H1 (cell line): ENCODE results near the gene PCP4. TPM values are rescaled to one million over a fixed set of nuclear protein-coding genes. Genes with fewer than 3 reads are reported as not detected.

ENCODE experiments used
- CTCF ChIA-PET: fragments of 300-600 bp; sonication (Branson Sonifier 250); formaldehyde crosslinking; loops from one replicate; lab custom pipeline; 2021; ENCODE audit not compliant: partially characterized antibody; lab: Charles Lee
- POLR2A ChIA-PET: fragments of 300-600 bp; sonication (Branson Sonifier 250); formaldehyde crosslinking; loops from one replicate; lab custom pipeline; 2021; ENCODE audit warnings: inconsistent platforms; ENCODE audit not compliant: partially characterized antibody; lab: Charles Lee
- DNase-seq, 2 experiments: peaks; one replicate each; pipeline versions ENCODE4 v3.0.0 to v3.0.0-alpha.2; 2010 to 2022; ENCODE audit warnings: low spot score in 2 of 2, low read depth in 1 of 2, mixed read lengths in 1 of 2
- FAIRE-seq: peaks from 2 replicates; lab custom pipeline; 2011; peaks lifted over from hg19 to GRCh38; lab: Jason Lieb, UNC
- H2AFZ ChIP-seq: 2 replicates; pipeline ENCODE4 v1.8.1; 2012; ENCODE audit warnings: low read length, inconsistent platforms
- H2AK5ac ChIP-seq: 2 replicates; pipeline ENCODE4 v1.6.1; 2013; ENCODE audit warnings: low read depth, low read length
- H2BK120ac ChIP-seq: replicated peaks from 2 replicates; pipeline ENCODE3; 2013; ENCODE audit warnings: low read depth, low read length, inconsistent platforms
- H2BK12ac ChIP-seq: 2 replicates; pipeline ENCODE4 v1.6.1; 2013; ENCODE audit warnings: low read depth, low read length
- H2BK15ac ChIP-seq: 2 replicates; pipeline ENCODE4 v1.6.1; 2013; ENCODE audit warnings: low read length
- H2BK20ac ChIP-seq: 2 replicates; pipeline ENCODE4 v1.6.1; 2013; ENCODE audit warnings: low read length
- H2BK5ac ChIP-seq: 2 replicates; pipeline ENCODE4 v1.6.1; 2013; ENCODE audit warnings: low read depth, low read length
- H3K14ac ChIP-seq: 2 replicates; pipeline ENCODE4 v1.6.1; 2013; ENCODE audit warnings: inconsistent platforms; ENCODE audit not compliant: insufficient read length
- H3K18ac ChIP-seq: 2 replicates; pipeline ENCODE4 v1.6.1; 2013; ENCODE audit warnings: low read length; ENCODE audit errors: extremely low read depth
- H3K23ac ChIP-seq: 2 replicates; pipeline ENCODE4 v1.6.1; 2013; ENCODE audit warnings: inconsistent platforms; ENCODE audit not compliant: insufficient read length
- H3K23me2 ChIP-seq: 2 replicates; pipeline ENCODE4 v1.6.1; 2013; ENCODE audit warnings: low read depth, low read length
- H3K27ac ChIP-seq: 2 replicates; pipeline ENCODE4 v1.6.1; 2011; ENCODE audit warnings: low read depth, low read length, inconsistent platforms
- H3K27me3 ChIP-seq, 4 experiments: replicated peaks in 1 of 4; 1 replicate in 1 of 4; 2 replicates in 3 of 4; pipeline versions ENCODE4 v1.6.1 to v1.8.1; 2011 to 2013; ENCODE audit warnings: low read length in 3 of 4, mild to moderate bottlenecking in 3 of 4, inconsistent platforms in 2 of 4, mixed read lengths in 2 of 4, moderate library complexity in 1 of 4; ENCODE audit not compliant: control insufficient read depth in 3 of 4, insufficient read depth in 3 of 4; ENCODE audit errors: extremely low read depth in 1 of 4
- H3K36me3 ChIP-seq, 4 experiments: 2 replicates each; pipeline versions ENCODE4 v1.6.1 to v1.8.1; 2011 to 2013; ENCODE audit warnings: mild to moderate bottlenecking in 4 of 4, low read length in 3 of 4, moderate library complexity in 2 of 4, control low read depth in 1 of 4, inconsistent platforms in 1 of 4; ENCODE audit not compliant: insufficient read depth in 4 of 4, control insufficient read depth in 2 of 4
- H3K4ac ChIP-seq: replicated peaks from 2 replicates; pipeline ENCODE3; 2013; ENCODE audit warnings: low read length, low read depth, mixed read lengths, inconsistent platforms; ENCODE audit not compliant: insufficient read length
- H3K4me1 ChIP-seq, 4 experiments: replicated peaks in 1 of 4; 1 replicate in 1 of 4; 2 replicates in 3 of 4; pipeline versions ENCODE4 v1.6.1 to v1.8.1; 2011 to 2013; ENCODE audit warnings: low read length in 3 of 4, inconsistent platforms in 2 of 4, mixed read lengths in 1 of 4; ENCODE audit not compliant: insufficient read depth in 4 of 4, control insufficient read depth in 3 of 4
- H3K4me2 ChIP-seq, 2 experiments: 2 replicates each; pipeline versions ENCODE4 v1.6.1 to v1.8.1; 2011 to 2013; ENCODE audit warnings: low read depth in 2 of 2, low read length in 2 of 2, control low read depth in 1 of 2, inconsistent platforms in 1 of 2, mild to moderate bottlenecking in 1 of 2; ENCODE audit not compliant: insufficient read depth in 1 of 2
- H3K4me3 ChIP-seq, 4 experiments: fragments of 200-600, 300-600 bp in 1 of 4; sonication (generic), shearing (Covaris generic), sonication (Bioruptor Twin) in 1 of 4; 2 replicates each; pipeline versions ENCODE4 v1.5.1 to v1.8.1; 2011 to 2016; ENCODE audit warnings: low read length in 4 of 4, low read depth in 3 of 4, control low read depth in 2 of 4, inconsistent platforms in 2 of 4, mild to moderate bottlenecking in 2 of 4, mixed read lengths in 1 of 4, moderate library complexity in 1 of 4; ENCODE audit not compliant: insufficient read depth in 2 of 4; ENCODE audit errors: extremely low read depth in 1 of 4
- H3K56ac ChIP-seq: replicated peaks from 2 replicates; pipeline ENCODE3; 2013; ENCODE audit warnings: low read depth, mild to moderate bottlenecking, mixed read lengths, low read length, inconsistent platforms; ENCODE audit not compliant: insufficient read length
- H3K79me1 ChIP-seq: 2 replicates; pipeline ENCODE4 v1.6.1; 2013; ENCODE audit warnings: low read depth, low read length, control low read depth
- H3K79me2 ChIP-seq, 2 experiments: 2 replicates each; pipeline versions ENCODE4 v1.6.1 to v1.8.1; 2012 to 2013; ENCODE audit warnings: low read length in 2 of 2, mild to moderate bottlenecking in 2 of 2, inconsistent platforms in 1 of 2; ENCODE audit not compliant: insufficient read depth in 2 of 2, control insufficient read depth in 1 of 2
- H3K9ac ChIP-seq, 4 experiments: replicated peaks in 1 of 4; 1 replicate in 1 of 4; 2 replicates in 3 of 4; pipeline versions ENCODE4 v1.6.1 to v1.8.1; 2011 to 2013; ENCODE audit warnings: low read depth in 3 of 4, low read length in 3 of 4, control low read depth in 2 of 4, mild to moderate bottlenecking in 2 of 4, moderate library complexity in 2 of 4, inconsistent platforms in 1 of 4; ENCODE audit errors: extremely low read depth in 1 of 4
- H3K9me3 ChIP-seq, 2 experiments: 2 replicates each; pipeline versions ENCODE4 v1.6.1 to v1.8.1; 2012 to 2013; ENCODE audit warnings: mild to moderate bottlenecking in 2 of 2, moderate library complexity in 2 of 2, control low read depth in 1 of 2, inconsistent platforms in 1 of 2, low read depth in 1 of 2, low read length in 1 of 2, mixed read lengths in 1 of 2; ENCODE audit not compliant: insufficient read depth in 2 of 2
- H4K20me1 ChIP-seq, 2 experiments: replicated peaks in 1 of 2; 2 replicates each; pipeline versions ENCODE3 to v1.8.1; 2011 to 2013; ENCODE audit warnings: inconsistent platforms in 2 of 2, low read length in 2 of 2, mild to moderate bottlenecking in 1 of 2; ENCODE audit not compliant: insufficient read depth in 2 of 2, control insufficient read depth in 1 of 2
- H4K5ac ChIP-seq: 2 replicates; pipeline ENCODE4 v1.6.1; 2013; ENCODE audit warnings: low read length, low read depth, mixed read lengths, inconsistent platforms; ENCODE audit not compliant: insufficient read length
- H4K8ac ChIP-seq: 2 replicates; pipeline ENCODE4 v1.8.0; 2013; ENCODE audit warnings: mild to moderate bottlenecking, moderate library complexity, low read length, inconsistent platforms; ENCODE audit not compliant: insufficient read depth; ENCODE audit errors: extremely low read depth
- H4K91ac ChIP-seq: replicated peaks from 2 replicates; pipeline ENCODE3; 2013; ENCODE audit warnings: low read length, mixed read lengths, inconsistent platforms; ENCODE audit not compliant: insufficient read length
- KDM4A ChIP-seq: IDR thresholded peaks from one replicate; pipeline ENCODE4 v1.7.1; 2012; ENCODE audit warnings: low read depth, mild to moderate bottlenecking, moderate library complexity, low read length, inconsistent platforms; ENCODE audit not compliant: severe bottlenecking
- WGBS, 2 experiments: shearing (Covaris generic) in 1 of 2; methylation state at CpG; one replicate each; pipeline versions ENCODE4 v1.1.6 to v1.1.7; 2013 to 2015; ENCODE audit warnings: low lambda C conversion rate in 2 of 2, mixed read lengths in 2 of 2, inconsistent platforms in 1 of 2, low coverage in 1 of 2, missing lambda C conversion rate in 1 of 2; ENCODE audit not compliant: insufficient replicate concordance in 2 of 2, insufficient coverage in 1 of 2, insufficient read length in 1 of 2; ENCODE audit errors: extremely low coverage in 1 of 2, missing lambda C conversion rate in 1 of 2; 5-methylcytosine and 5-hydroxymethylcytosine counted together
- polyA plus RNA-seq, 7 experiments: library from polyadenylated mRNA; depleted of rRNA in 3 of 7; stranded (reverse) in 5 of 7; unstranded in 2 of 7; fragments of >200 nt in 5 of 7; fragments of 200-250 nt in 2 of 7; gene quantifications; 1 replicate in 5 of 7; 2 replicates in 1 of 7; 4 replicates in 1 of 7; pipeline versions ENCODE4 v1.2.1 to v1.2.3, GENCODE V29; 2011 to 2013; ENCODE audit warnings: missing spikeins in 2 of 7, mixed read lengths in 2 of 7
- total RNA-seq: library from RNA; stranded (reverse); fragmentation: NEBNext Ultra II Directional; extraction: Animal tissue kit (Norgen Biotek cat#: 25700); gene quantifications from 2 replicates; pipeline ENCODE4 v1.2.1, GENCODE V29; 2021

Gene PCP4
- total and polyA plus RNA-seq, 2 of the 8 experiments (the other 6 are each of a cell fraction or from before 2014, with no cell fraction given), result 1.8 to 2.4 TPM

DNA sequence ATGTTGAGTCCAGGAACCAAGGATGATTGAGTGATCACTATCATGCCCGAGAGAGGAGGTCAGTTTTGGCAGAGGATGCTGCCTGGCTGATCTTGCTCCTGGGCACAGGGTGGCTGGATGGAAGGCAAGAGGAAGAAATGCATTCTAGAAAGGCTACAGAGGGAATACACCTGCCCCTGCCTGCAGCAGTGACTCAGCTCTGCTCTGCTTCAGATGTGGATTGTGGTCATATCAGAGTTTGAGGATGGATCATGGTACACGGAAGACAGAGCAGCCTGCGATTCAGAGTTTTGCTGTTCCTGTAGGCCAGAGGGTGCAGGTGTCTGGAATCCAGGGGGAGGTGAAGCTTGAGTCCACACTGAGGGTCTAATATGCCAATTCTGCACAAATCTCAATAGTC is 37.2 kb downstream of the PCP4 start:
- FAIRE-seq, result no peak

More for the DNA sequence above, 37.2 kb downstream of the PCP4 start:
- 83% methylated on average over 3 of the region's 3 CpGs; no CpG with 5 or more reads in 1 of the 2 experiments for WGBS, 2 experiments
- Histone ChIP-seq H2AK5ac (no peak overlapping the region), H3K56ac (no peak overlapping the region), H4K5ac (no peak overlapping the region), H3K4me2 (no peak overlapping the region), H3K4me1 (peaks cover 0 to 4% (median under 1%) of the 10 kb centered on the region in 4 experiments; a peak in 2 of 7 replicates), H3K9ac (no peak overlapping the region), H3K27ac (no peak overlapping the region), H4K91ac (no peak overlapping the region), H3K23me2 (no peaks in the 10 kb centered on the region), H2BK12ac (no peak overlapping the region), H2BK5ac (no peak overlapping the region), H3K18ac (no peak overlapping the region), H4K8ac (no peak overlapping the region), H3K36me3 (no peaks in the 10 kb centered on the region), H3K23ac (no peak overlapping the region), H2AFZ (no peak overlapping the region), H3K4ac (no peak overlapping the region), H4K20me1 (no peaks in the 10 kb centered on the region), H3K79me1 (no peaks in the 10 kb centered on the region), H3K27me3 (no peaks in the 10 kb centered on the region), H3K79me2 (no peaks in the 10 kb centered on the region), H2BK120ac (no peak overlapping the region), H3K4me3 (no peak overlapping the region), H2BK15ac (no peak overlapping the region), H3K9me3 (no peaks in the 10 kb centered on the region), H3K14ac (no peak overlapping the region), H2BK20ac (no peak overlapping the region)
- ChIA-PET POLR2A (no interaction called here), CTCF (interaction anchor here (0.8 to 1.7 kb wide), 3 partner anchors 37 to 212 kb away, joined by 3 to 7 read pairs (median 3); partner anchors contain the start of gene PCP4)
- no peak for DNase-seq
- TF ChIP-seq KDM4A, result no peak
